HepG2 (cell line): ENCODE results near the gene PDXDC1. TPM values are rescaled to one million over a fixed set of nuclear protein-coding genes. Genes with fewer than 3 reads are reported as not detected.
A peak's percentile ranks its signal among the peaks of the same experiment; 100 is the strongest.
"Not testable (repeated sequence)": the region's sequence is repeated elsewhere in the genome, so short reads cannot be mapped to it uniquely, and the experiment has no call there.

Experiments used
- BCL6 ChIP-seq: IDR thresholded peaks from 2 replicates; pipeline ENCODE4 v1.6.1; 2016; ENCODE audit warnings: missing genetic modification reagents, missing compliant biosample characterization
- E2F1 ChIP-seq: sonication (generic); formaldehyde crosslinking; IDR thresholded peaks from 2 replicates; pipeline ENCODE4 v1.5.0; 2020; ENCODE audit warnings: missing genetic modification reagents
- FOXC1 ChIP-seq: sonication (generic); formaldehyde crosslinking; IDR thresholded peaks from 2 replicates; pipeline ENCODE4 v1.8.0; 2022; ENCODE audit warnings: mild to moderate bottlenecking, missing genetic modification reagents, borderline replicate concordance
- KAT8 ChIP-seq: IDR thresholded peaks from 2 replicates; pipeline ENCODE4 v1.6.1; 2016; ENCODE audit warnings: missing genetic modification reagents, missing compliant biosample characterization
- KLF16 ChIP-seq, 2 experiments: sonication (generic) in 1 of 2; formaldehyde crosslinking in 1 of 2; IDR thresholded peaks; 2 replicates each; pipeline versions ENCODE4 v1.6.1 to v1.8.0; 2016 to 2023; ENCODE audit warnings: missing genetic modification reagents in 2 of 2, missing compliant biosample characterization in 1 of 2
- MLX ChIP-seq: IDR thresholded peaks from 2 replicates; pipeline ENCODE4 v1.6.1; 2016
- NR2C2 ChIP-seq: sonication (generic); formaldehyde crosslinking; IDR thresholded peaks from 2 replicates; pipeline ENCODE4 v1.4.0; 2020; ENCODE audit warnings: missing genetic modification reagents, mild to moderate bottlenecking, moderate library complexity, borderline replicate concordance
- NR2F6 ChIP-seq, 2 experiments: IDR thresholded peaks; 2 replicates each; pipeline ENCODE4 v1.6.1; 2016; ENCODE audit warnings: antibody characterized with exemption in 1 of 2, mild to moderate bottlenecking in 1 of 2
- PAXIP1 ChIP-seq: sonication (generic); formaldehyde crosslinking; conservative IDR thresholded peaks from 2 replicates; pipeline ENCODE4 v1.4.0; 2020; ENCODE audit warnings: mild to moderate bottlenecking, missing genetic modification reagents, moderate library complexity
- POLR2A ChIP-seq, 2 experiments: IDR thresholded peaks; 2 replicates each; pipeline ENCODE4 v1.6.1; 2011; ENCODE audit warnings: low read depth in 2 of 2, low read length in 2 of 2, mild to moderate bottlenecking in 1 of 2, moderate library complexity in 1 of 2; ENCODE audit not compliant: insufficient read depth in 1 of 2
- RXRA ChIP-seq: sonication (generic); formaldehyde crosslinking; IDR thresholded peaks from 2 replicates; pipeline ENCODE4 v1.5.1; 2020; ENCODE audit warnings: missing genetic modification reagents
- SALL2 ChIP-seq: sonication (generic); formaldehyde crosslinking; IDR thresholded peaks from 2 replicates; pipeline ENCODE4 v1.8.1; 2023; ENCODE audit warnings: mild to moderate bottlenecking, missing genetic modification reagents, inconsistent platforms
- TFE3 ChIP-seq: IDR thresholded peaks from 2 replicates; pipeline ENCODE4 v1.6.1; 2016
- THAP11 ChIP-seq: IDR thresholded peaks from 2 replicates; pipeline ENCODE4 v1.6.1; 2016; ENCODE audit warnings: missing biosample characterization, missing genetic modification reagents
- ZMYM2 ChIP-seq: sonication (generic); formaldehyde crosslinking; IDR thresholded peaks from 2 replicates; pipeline ENCODE4 v1.8.0; 2022; ENCODE audit warnings: mild to moderate bottlenecking, missing genetic modification reagents
- ZNF232 ChIP-seq: sonication (generic); formaldehyde crosslinking; IDR thresholded peaks from 2 replicates; pipeline ENCODE4 v1.4.0; 2020; ENCODE audit warnings: missing genetic modification reagents, borderline replicate concordance
- ZNF263 ChIP-seq: sonication (generic); formaldehyde crosslinking; IDR thresholded peaks from 2 replicates; pipeline ENCODE4 v1.4.0; 2020; ENCODE audit warnings: missing genetic modification reagents
- ZNF264 ChIP-seq: sonication (generic); formaldehyde crosslinking; IDR thresholded peaks from 2 replicates; pipeline ENCODE4 v1.4.0; 2020; ENCODE audit warnings: missing genetic modification reagents
- ZNF274 ChIP-seq: sonication (generic); formaldehyde crosslinking; IDR thresholded peaks from 2 replicates; pipeline ENCODE4 v1.5.1; 2020; ENCODE audit warnings: mild to moderate bottlenecking, missing genetic modification reagents
- ZNF614 ChIP-seq: IDR thresholded peaks from 2 replicates; pipeline ENCODE4 v1.6.1; 2018; ENCODE audit warnings: missing biosample characterization, missing genetic modification reagents, inconsistent platforms, borderline replicate concordance
- ZNF766 ChIP-seq: sonication (generic); formaldehyde crosslinking; IDR thresholded peaks from 2 replicates; pipeline ENCODE4 v1.5.0; 2020; ENCODE audit warnings: missing genetic modification reagents, borderline replicate concordance
- ZNF792 ChIP-seq: IDR thresholded peaks from 2 replicates; pipeline ENCODE4 v1.6.1; 2016
- polyA plus RNA-seq, 8 experiments: library from polyadenylated mRNA; depleted of rRNA in 3 of 8; stranded (reverse) in 7 of 8; unstranded in 1 of 8; fragments of >200 nt; fragmentation: Illumina TruSeq in 4 of 8; extraction: Trizol in 4 of 8; gene quantifications; 2 replicates each; pipeline versions ENCODE4 v1.2.1 to v1.2.3, GENCODE V29; 2011 to 2016; ENCODE audit warnings: low read depth in 4 of 8, missing spikeins in 1 of 8, mixed read lengths in 1 of 8; ENCODE audit not compliant: insufficient read depth in 1 of 8
- total RNA-seq, 5 experiments: library from RNA; depleted of rRNA; stranded (reverse); fragments of >200 nt; fragmentation: Illumina TruSeq; extraction: Trizol; gene quantifications; 2 replicates each; pipeline ENCODE4 v1.2.3, GENCODE V29; 2016; ENCODE audit warnings: low read depth in 1 of 5

PDXDC1 gene
- total and polyA plus RNA-seq, 2 of the 13 experiments (the other 11 are each of a cell fraction or from before 2014, with no cell fraction given), result 133 to 169 TPM

GRCh38 chr16:15154650-15155562, 180.1 kb downstream of the PDXDC1 start (continued):
- peak; percentile 60; the same call in 1 of the 2 replicates for TF ChIP-seq KAT8 (CRISPR knock-in tag)
- peak; percentile 38; the same call in 1 of the 2 replicates for TF ChIP-seq BCL6 (CRISPR knock-in tag)
- TF ChIP-seq ZNF766 (CRISPR knock-in tag), result 0 out of 2 replicates have a peak, but pooled peaks have one; percentile 80
- TF ChIP-seq PAXIP1 (CRISPR knock-in tag), result peak; percentile 65
- TF ChIP-seq RXRA (CRISPR knock-in tag), result peak; percentile 80; the same call in 1 of the 2 replicates
- not testable (repeated sequence) for TF ChIP-seq NR2F6 (IDR thresholded peaks at IDR 0.05)
- TF ChIP-seq NR2F6 (CRISPR knock-in tag; IDR thresholded peaks at IDR 0.05), result peak; percentile 58; the same call in 1 of the 2 replicates
- 0 out of 2 replicates have a peak, but pooled peaks have one; percentile 42 for TF ChIP-seq ZNF274 (CRISPR knock-in tag)
- peak; percentile 51; the same call in 1 of the 2 replicates for TF ChIP-seq ZNF614
- TF ChIP-seq ZNF263 (CRISPR knock-in tag), result peak; percentile 63; the same call in 1 of the 2 replicates
- TF ChIP-seq ZMYM2, result peak; percentile 72; the same call in 1 of the 2 replicates
- peak; percentile 68 to 84 for TF ChIP-seq POLR2A (IDR thresholded peaks at IDR 0.05; ENCODE audit: insufficient read depth in 1 of 2, low read depth in 2 of 2, low read length in 2 of 2)
- TF ChIP-seq THAP11 (CRISPR knock-in tag), result peak; percentile 81
- TF ChIP-seq SALL2 (CRISPR knock-in tag), result peak; percentile 82; the same call in 1 of the 2 replicates
- TF ChIP-seq E2F1 (CRISPR knock-in tag), result peak; percentile 84
- peak; percentile 59; the same call in 1 of the 2 replicates for TF ChIP-seq FOXC1 (CRISPR knock-in tag)
- TF ChIP-seq ZNF232 (CRISPR knock-in tag), result peak; percentile 82; the same call in 1 of the 2 replicates
- TF ChIP-seq MLX, result peak; percentile 36; the same call in 1 of the 2 replicates
- TF ChIP-seq KLF16 (CRISPR knock-in tag; IDR thresholded peaks at IDR 0.05), result peak in 1 of 2 experiments; percentile 73; a peak in 1 of 4 replicates
- 0 out of 2 replicates have a peak, but pooled peaks have one; percentile 29 for TF ChIP-seq ZNF792 (CRISPR knock-in tag)
- TF ChIP-seq TFE3, result peak; percentile 82
- TF ChIP-seq ZNF264 (CRISPR knock-in tag), result peak; percentile 64; the same call in 1 of the 2 replicates
- 0 out of 2 replicates have a peak, but pooled peaks have one; percentile 14 for TF ChIP-seq NR2C2
